Neutrophil (primary cell): ENCODE data around the gene TRPM1.
A peak's percentile ranks its signal among the peaks of the same experiment; 100 is the strongest.

ENCODE experiments used
- H3K27ac ChIP-seq: fragments of 200-600 bp; sonication (generic); 2 replicates; pipeline ENCODE4 v1.5.1; 2016; ENCODE audit warnings: mild to moderate bottlenecking, moderate library complexity
- H3K27me3 ChIP-seq: fragments of 200-600 bp; sonication (generic); 2 replicates; pipeline ENCODE4 v1.6.0; 2016; ENCODE audit warnings: mild to moderate bottlenecking
- H3K36me3 ChIP-seq: fragments of 200-600 bp; sonication (generic); 2 replicates; pipeline ENCODE4 v1.5.1; 2017
- H3K4me1 ChIP-seq, 2 experiments: fragments of 200-600 bp in 1 of 2; sonication (generic) in 1 of 2; 1 replicate in 1 of 2; 2 replicates in 1 of 2; pipeline versions ENCODE4 v1.5.1 to v1.6.1; 2013 to 2016; ENCODE audit warnings: low read depth in 1 of 2, low read length in 1 of 2, mild to moderate bottlenecking in 1 of 2, moderate library complexity in 1 of 2; ENCODE audit not compliant: control insufficient read depth in 1 of 2, insufficient read depth in 1 of 2
- H3K4me3 ChIP-seq, 2 experiments: fragments of 200-600 bp in 1 of 2; sonication (generic) in 1 of 2; 1 replicate in 1 of 2; 2 replicates in 1 of 2; pipeline ENCODE4 v1.5.1; 2013 to 2016; ENCODE audit warnings: low read depth in 1 of 2, low read length in 1 of 2, mild to moderate bottlenecking in 1 of 2, moderate library complexity in 1 of 2
- H3K9me3 ChIP-seq: fragments of 200-600 bp; sonication (generic); 2 replicates; pipeline ENCODE4 v1.5.1; 2016
- TF ChIP-seq, protein P1 (sequence below): fragments of 200-600 bp; sonication (generic); IDR thresholded peaks from 2 replicates; pipeline ENCODE4 v1.5.1; 2016; ENCODE audit warnings: antibody characterized with exemption

TRPM1 gene

GRCh38 chr15:30997270-30997669 lies 104.3 kb downstream of the TRPM1 start:
- no peak overlapping the region for H3K4me3 ChIP-seq
- no peak overlapping the region for H3K27ac ChIP-seq
- peaks cover 3% of the 10 kb centered on the region in 2 experiments for H3K4me1 ChIP-seq
- no peaks in the 10 kb centered on the region for H3K9me3 ChIP-seq
- H3K27me3 ChIP-seq = no peaks in the 10 kb centered on the region
- no peaks in the 10 kb centered on the region for H3K36me3 ChIP-seq
- TF ChIP-seq, protein P1, sequence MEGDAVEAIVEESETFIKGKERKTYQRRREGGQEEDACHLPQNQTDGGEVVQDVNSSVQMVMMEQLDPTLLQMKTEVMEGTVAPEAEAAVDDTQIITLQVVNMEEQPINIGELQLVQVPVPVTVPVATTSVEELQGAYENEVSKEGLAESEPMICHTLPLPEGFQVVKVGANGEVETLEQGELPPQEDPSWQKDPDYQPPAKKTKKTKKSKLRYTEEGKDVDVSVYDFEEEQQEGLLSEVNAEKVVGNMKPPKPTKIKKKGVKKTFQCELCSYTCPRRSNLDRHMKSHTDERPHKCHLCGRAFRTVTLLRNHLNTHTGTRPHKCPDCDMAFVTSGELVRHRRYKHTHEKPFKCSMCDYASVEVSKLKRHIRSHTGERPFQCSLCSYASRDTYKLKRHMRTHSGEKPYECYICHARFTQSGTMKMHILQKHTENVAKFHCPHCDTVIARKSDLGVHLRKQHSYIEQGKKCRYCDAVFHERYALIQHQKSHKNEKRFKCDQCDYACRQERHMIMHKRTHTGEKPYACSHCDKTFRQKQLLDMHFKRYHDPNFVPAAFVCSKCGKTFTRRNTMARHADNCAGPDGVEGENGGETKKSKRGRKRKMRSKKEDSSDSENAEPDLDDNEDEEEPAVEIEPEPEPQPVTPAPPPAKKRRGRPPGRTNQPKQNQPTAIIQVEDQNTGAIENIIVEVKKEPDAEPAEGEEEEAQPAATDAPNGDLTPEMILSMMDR = no peak

- H3K36me3 ChIP-seq = peaks cover 14% of the 10 kb centered on the region
- H3K9me3 ChIP-seq = no peaks in the 10 kb centered on the region
- H3K4me1 ChIP-seq = peaks cover 31 to 38% of the 10 kb centered on the region in 2 experiments
- H3K27ac ChIP-seq = peak overlapping the region; percentile 99
- peak overlapping the region; percentile 84 to 96 for H3K4me3 ChIP-seq
- TF ChIP-seq, protein P1 = no peak
- no peaks in the 10 kb centered on the region for H3K27me3 ChIP-seq
Observed at GRCh38 chr15:30992249-30992864, 109.2 kb downstream of the TRPM1 start.

DNA sequence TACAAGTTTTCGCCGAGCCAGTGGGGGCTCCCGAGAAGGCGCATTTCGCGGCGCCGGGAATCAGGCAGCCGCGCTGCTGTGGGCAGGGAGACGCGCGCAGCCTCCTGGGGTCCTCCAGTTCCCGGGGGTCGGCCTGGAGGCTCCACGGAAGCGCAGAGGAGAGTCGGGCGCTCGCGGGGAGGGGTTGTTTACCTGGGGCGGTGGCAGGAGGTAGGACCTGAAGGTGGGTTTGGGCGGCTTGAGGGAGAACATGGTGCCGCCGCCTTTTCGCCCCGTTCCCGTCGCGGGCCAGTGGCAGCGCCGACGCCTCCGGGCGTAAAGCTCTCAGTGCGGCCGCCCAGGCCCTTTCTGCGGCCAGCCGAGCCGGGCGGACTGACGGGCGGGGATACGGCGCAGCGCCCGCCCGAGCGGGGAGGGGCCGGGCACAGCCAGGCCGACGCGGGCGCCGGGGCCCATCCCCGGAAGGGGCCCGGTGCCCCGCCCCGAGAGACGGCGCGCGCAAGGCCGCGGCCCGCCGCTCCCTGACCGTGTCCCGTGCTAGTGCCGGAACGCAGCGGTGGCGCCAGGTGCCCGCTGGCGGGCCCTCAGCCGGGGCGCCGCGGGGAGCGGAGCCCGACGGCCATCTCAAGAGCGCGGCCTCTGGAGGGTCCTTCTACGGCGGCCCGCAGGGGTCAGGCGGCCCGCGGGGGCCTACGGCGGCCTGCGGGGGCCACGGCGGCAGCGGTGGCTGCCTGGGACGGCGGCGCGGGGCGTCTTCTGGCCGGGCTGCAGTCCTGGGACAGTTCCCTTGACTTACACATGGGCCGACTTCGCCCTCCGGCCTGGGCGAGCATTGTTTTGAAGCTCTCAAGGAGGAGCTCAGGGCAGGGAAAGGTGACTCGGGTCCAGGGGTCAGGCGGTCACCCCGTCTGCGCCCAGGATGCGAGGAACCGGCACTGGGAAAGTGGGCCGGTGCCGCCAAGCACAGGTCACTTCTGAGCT lies 110.0 kb downstream of the TRPM1 start, which contains the start of gene MTMR10:
TSS of gene MTMR10 (minus strand) at position 374 of the 981 bp plus-strand sequence. CDS start at position 252, 122 bp downstream.
- H3K27ac ChIP-seq = peak within 1 kb of the TSS; percentile 99
- H3K27me3 ChIP-seq = no peaks in the 10 kb centered on the region
- H3K9me3 ChIP-seq = no peaks in the 10 kb centered on the region
- peaks cover 31 to 46% of the 10 kb centered on the region in 2 experiments for H3K4me1 ChIP-seq
- H3K4me3 ChIP-seq = peak within 1 kb of the TSS; percentile 84 to 96
- TF ChIP-seq, protein P1 = peak; percentile 40
- peaks cover 21% of the 10 kb centered on the region for H3K36me3 ChIP-seq

GRCh38 chr15:30990446-30991254 lies 110.9 kb downstream of the TRPM1 start:
- Histone ChIP-seq H3K4me3 (peak overlapping the region; percentile 84 to 96), H3K9me3 (no peaks in the 10 kb centered on the region), H3K36me3 (peaks cover 30% of the 10 kb centered on the region), H3K27ac (peak overlapping the region; percentile 99), H3K4me1 (peaks cover 34 to 52% of the 10 kb centered on the region in 2 experiments), H3K27me3 (no peaks in the 10 kb centered on the region)
- TF ChIP-seq, protein P1 = no peak

DNA sequence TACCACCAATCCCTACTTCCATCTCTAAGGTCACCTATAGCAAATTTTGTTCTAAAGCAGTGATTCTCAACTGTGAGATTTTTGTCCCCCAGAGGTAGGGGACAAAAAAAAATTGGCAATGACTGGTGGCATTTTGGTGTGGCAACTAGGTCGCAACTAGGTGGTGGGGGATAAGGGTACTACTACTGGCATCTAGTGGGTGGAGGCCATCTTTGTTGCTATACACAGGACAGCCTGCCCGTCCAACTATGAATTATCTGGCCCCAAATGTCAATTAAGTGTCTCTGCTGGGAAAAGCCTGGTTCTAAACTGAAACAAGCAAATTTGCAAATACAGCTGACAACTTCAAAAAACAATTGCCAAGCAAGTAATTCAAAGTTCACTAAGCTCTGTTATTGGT lies 111.5 kb downstream of the TRPM1 start:
- Histone ChIP-seq H3K36me3 (peaks cover 36% of the 10 kb centered on the region), H3K4me1 (peaks cover 39 to 59% of the 10 kb centered on the region in 2 experiments), H3K4me3 (peak overlapping the region; percentile 84 to 96), H3K27ac (peak overlapping the region; percentile 99), H3K27me3 (no peaks in the 10 kb centered on the region), H3K9me3 (no peaks in the 10 kb centered on the region)
- TF ChIP-seq, protein P1 = no peak
